Measurements from ENCODE around the gene ROR2. TPM values are rescaled to one million over a fixed set of nuclear protein-coding genes. Genes with fewer than 3 reads are reported as not detected.

The ROR2 gene
- total RNA-seq, 1 experiment from 2014 or later = 2.7 TPM

DNA sequence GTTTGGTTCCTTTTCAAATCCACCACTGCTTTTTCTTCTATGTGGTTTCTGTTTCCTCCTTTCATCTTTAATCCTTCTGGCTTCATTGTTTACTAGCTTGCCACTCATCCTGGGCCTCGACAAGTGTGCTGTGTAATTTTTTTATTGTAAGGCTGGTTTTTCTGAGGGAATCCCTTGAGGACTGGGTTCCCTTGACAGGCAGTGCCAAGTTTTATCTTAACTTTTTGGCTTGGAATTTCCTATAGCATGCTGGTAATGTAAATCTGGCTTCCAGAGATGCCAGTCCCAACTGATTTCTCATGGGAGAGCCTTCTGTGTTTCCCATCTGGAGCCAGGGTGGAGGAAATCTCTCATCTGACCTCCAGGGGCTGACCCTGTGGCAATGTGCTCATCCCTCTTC lies 184.7 kb downstream of the ROR2 start:
- Histone ChIP-seq H3K79me1 (ENCODE audit: insufficient read depth, low read depth, low read length, poor library complexity, severe bottlenecking) (no peaks in the 10 kb centered on the region), H3K14ac (ENCODE audit: insufficient read depth, low read length) (no peak overlapping the region), H4K91ac (ENCODE audit: insufficient read length, low read depth, low read length) (no peak overlapping the region), H4K8ac (replicated peaks; ENCODE audit: insufficient read length, low read depth, low read length) (no peak overlapping the region), H2AK5ac (ENCODE audit: insufficient read length, low read length) (no peak overlapping the region), H3K4me2 (ENCODE audit: insufficient read depth, insufficient read length, low read length) (no peak overlapping the region), H3K56ac (ENCODE audit: insufficient read length, low read depth, low read length) (no peak overlapping the region), H2BK15ac (ENCODE audit: low read depth, low read length) (no peak overlapping the region), H3K4ac (ENCODE audit: low read depth, low read length) (no peak overlapping the region), H2BK20ac (ENCODE audit: low read depth, low read length, poor library complexity, severe bottlenecking) (no peak overlapping the region), H2BK12ac (ENCODE audit: insufficient read length, low read depth, low read length) (no peak overlapping the region), H3K27me3 (ENCODE audit: insufficient read depth, low read length) (no peaks in the 10 kb centered on the region), H2BK5ac (ENCODE audit: insufficient read length, low read length) (no peak overlapping the region), H3K23me2 (ENCODE audit: insufficient read length, low read depth, low read length, poor library complexity, severe bottlenecking) (no peaks in the 10 kb centered on the region), H4K5ac (ENCODE audit: insufficient read length, low read depth, low read length) (no peak overlapping the region), H4K20me1 (ENCODE audit: control insufficient read depth, insufficient read depth, insufficient read length) (no peaks in the 10 kb centered on the region), H3K4me1 (ENCODE audit: insufficient read depth, low read length) (no peaks in the 10 kb centered on the region), H2BK120ac (ENCODE audit: low read depth, low read length, poor library complexity, severe bottlenecking) (no peak overlapping the region), H3T11ph (ENCODE audit: low read length) (no peak overlapping the region), H3K27ac (ENCODE audit: insufficient read length, low read depth, low read length) (no peak overlapping the region), H3K23ac (ENCODE audit: insufficient read length, low read depth, low read length) (no peak overlapping the region), H3K18ac (ENCODE audit: insufficient read length, low read depth, low read length) (no peak overlapping the region), H3K9ac (ENCODE audit: extremely low read depth, insufficient read length, low read length) (no peak overlapping the region), H3K9me3 (ENCODE audit: control insufficient read depth, low read depth, low read length) (no peaks in the 10 kb centered on the region), H2AFZ (ENCODE audit: low read length) (no peak overlapping the region), H3K79me2 (ENCODE audit: insufficient read depth, low read length) (no peaks in the 10 kb centered on the region)
- Mint-ChIP-seq H3K27me3 (ENCODE audit: low read depth) (peaks cover 3% of the 10 kb centered on the region; the same call in 1 of the 2 replicates), H3K36me3 (ENCODE audit: insufficient read depth in 1 of 3, low read depth in 3 of 3) (peaks cover 0 to 2% (median 0%) of the 10 kb centered on the region in 3 experiments; a peak in 1 of 7 replicates), H3K4me1 (peaks cover 4 to 5% of the 10 kb centered on the region in 2 experiments; a peak in 3 of 4 replicates), H3K4me3 (no peak overlapping the region), H3K9me3 (peaks cover 4 to 13% of the 10 kb centered on the region in 2 experiments; a peak in 3 of 5 replicates), H3K27ac (no peak overlapping the region)
- TF ChIP-seq, protein P1, sequence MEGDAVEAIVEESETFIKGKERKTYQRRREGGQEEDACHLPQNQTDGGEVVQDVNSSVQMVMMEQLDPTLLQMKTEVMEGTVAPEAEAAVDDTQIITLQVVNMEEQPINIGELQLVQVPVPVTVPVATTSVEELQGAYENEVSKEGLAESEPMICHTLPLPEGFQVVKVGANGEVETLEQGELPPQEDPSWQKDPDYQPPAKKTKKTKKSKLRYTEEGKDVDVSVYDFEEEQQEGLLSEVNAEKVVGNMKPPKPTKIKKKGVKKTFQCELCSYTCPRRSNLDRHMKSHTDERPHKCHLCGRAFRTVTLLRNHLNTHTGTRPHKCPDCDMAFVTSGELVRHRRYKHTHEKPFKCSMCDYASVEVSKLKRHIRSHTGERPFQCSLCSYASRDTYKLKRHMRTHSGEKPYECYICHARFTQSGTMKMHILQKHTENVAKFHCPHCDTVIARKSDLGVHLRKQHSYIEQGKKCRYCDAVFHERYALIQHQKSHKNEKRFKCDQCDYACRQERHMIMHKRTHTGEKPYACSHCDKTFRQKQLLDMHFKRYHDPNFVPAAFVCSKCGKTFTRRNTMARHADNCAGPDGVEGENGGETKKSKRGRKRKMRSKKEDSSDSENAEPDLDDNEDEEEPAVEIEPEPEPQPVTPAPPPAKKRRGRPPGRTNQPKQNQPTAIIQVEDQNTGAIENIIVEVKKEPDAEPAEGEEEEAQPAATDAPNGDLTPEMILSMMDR (conservative IDR thresholded peaks at IDR 0.05) = no peak
- DNase-seq = no peak
- WGBS (ENCODE audit: extremely low coverage, insufficient read length, low lambda C conversion rate) = no CpG with 5 or more reads among the region's 1 CpG
